Stimulated activated CD8-positive, alpha-beta memory T cell treated with anti-CD3 and anti-CD28 coated beads, Interleukin-7, amount 100 ng/mL, for 4 hours (primary cell): ENCODE measurements around the gene FBXL20.
"Not testable (repeated sequence)": the region's sequence is repeated elsewhere in the genome, so short reads cannot be mapped to it uniquely, and the experiment has no call there.

Source experiments
- DNase-seq, 2 donors: peaks; one replicate each; pipeline ENCODE4 v3.0.0-alpha.2; 2020; ENCODE audit warnings: low read depth in 2 of 2

FBXL20 gene

GRCh38 chr17:39401412-39402243 lies at the start of gene FBXL20:
Gene FBXL20 (minus strand): TSS chr17:39401626. CDS start chr17:39401402, 224 bp downstream.
- peak; percentile 85 to 86 for DNase-seq

- DNase-seq, result peak; percentile 83 to 87
Observed at GRCh38 chr17:39450847-39451581, 49.6 kb upstream of the FBXL20 start, which contains the start of gene MED1. Gene MED1 (minus strand): TSS chr17:39451263. CDS start chr17:39451062, 201 bp downstream.

GRCh38 chr17:39450051-39450450 lies 48.6 kb upstream of the FBXL20 start:
- DNase-seq, result no peak

GRCh38 chr17:39447561-39447960 lies 46.1 kb upstream of the FBXL20 start:
- DNase-seq, result no peak

- no peak for DNase-seq
Observed at GRCh38 chr17:39443326-39443725, 41.9 kb upstream of the FBXL20 start.

GRCh38 chr17:39439868-39440267 lies 38.4 kb upstream of the FBXL20 start:
- DNase-seq, result not testable (repeated sequence)

- no peak for DNase-seq
Observed at GRCh38 chr17:39429600-39429999, 28.2 kb upstream of the FBXL20 start.

GRCh38 chr17:39416141-39416540 lies 14.7 kb upstream of the FBXL20 start:
- DNase-seq, result no peak

GRCh38 chr17:39410279-39410678 lies 8.9 kb upstream of the FBXL20 start:
- no peak for DNase-seq

GRCh38 chr17:39408360-39408759 lies 6.9 kb upstream of the FBXL20 start:
- DNase-seq, result no peak

- no peak for DNase-seq
Observed at GRCh38 chr17:39406951-39407350, 5.5 kb upstream of the FBXL20 start.

- no peak for DNase-seq
Observed at GRCh38 chr17:39405436-39405835, 4.0 kb upstream of the FBXL20 start.

- DNase-seq, result no peak
Observed at GRCh38 chr17:39404542-39405378, 3.3 kb upstream of the FBXL20 start.

GRCh38 chr17:39402890-39403605 lies 1.6 kb upstream of the FBXL20 start:
- DNase-seq, result no peak

- DNase-seq, result peak; percentile 75 to 78
Observed at GRCh38 chr17:39402244-39402889, 941 bp upstream of the FBXL20 start.

GRCh38 chr17:39400547-39401411 lies 647 bp downstream of the FBXL20 start:
- peak in 1 of 2 donors; percentile 3 for DNase-seq

GRCh38 chr17:39399791-39400190 lies 1.6 kb downstream of the FBXL20 start:
- no peak for DNase-seq

- DNase-seq, result no peak
Observed at GRCh38 chr17:39393736-39394135, 7.7 kb downstream of the FBXL20 start.

- DNase-seq, result no peak
Observed at GRCh38 chr17:39391448-39391847, 10.0 kb downstream of the FBXL20 start.

- no peak for DNase-seq
Observed at GRCh38 chr17:39385040-39385439, 16.4 kb downstream of the FBXL20 start.
